ENCODE results near the gene GADD45GIP1.
"Not testable (repeated sequence)": the region's sequence is repeated elsewhere in the genome, so short reads cannot be mapped to it uniquely, and the experiment has no call there.

DNA sequence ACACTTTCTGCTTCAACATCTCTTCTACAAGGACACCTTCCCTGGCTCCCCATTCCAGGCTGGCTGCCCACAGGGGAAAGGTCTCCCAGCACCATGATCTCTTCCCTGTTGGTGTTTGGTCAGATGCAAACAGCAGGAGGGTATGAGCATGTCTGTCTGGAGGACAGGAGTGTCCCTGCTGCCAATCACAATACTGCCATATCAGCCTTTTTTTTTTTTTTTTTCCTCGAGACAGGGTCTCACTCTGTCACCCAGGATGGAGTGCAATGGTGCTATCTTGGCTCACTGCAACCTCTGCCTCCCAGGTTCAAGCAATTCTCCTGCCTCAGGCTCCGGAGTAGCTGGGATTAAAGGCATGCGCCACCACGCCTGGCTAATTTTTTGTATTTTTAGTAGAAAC is 41.2 kb downstream of the GADD45GIP1 start:
- TF ChIP-seq POLR2A, EP300 (IDR thresholded peaks at IDR 0.05): not testable (repeated sequence)
- TF ChIP-seq, protein P1, sequence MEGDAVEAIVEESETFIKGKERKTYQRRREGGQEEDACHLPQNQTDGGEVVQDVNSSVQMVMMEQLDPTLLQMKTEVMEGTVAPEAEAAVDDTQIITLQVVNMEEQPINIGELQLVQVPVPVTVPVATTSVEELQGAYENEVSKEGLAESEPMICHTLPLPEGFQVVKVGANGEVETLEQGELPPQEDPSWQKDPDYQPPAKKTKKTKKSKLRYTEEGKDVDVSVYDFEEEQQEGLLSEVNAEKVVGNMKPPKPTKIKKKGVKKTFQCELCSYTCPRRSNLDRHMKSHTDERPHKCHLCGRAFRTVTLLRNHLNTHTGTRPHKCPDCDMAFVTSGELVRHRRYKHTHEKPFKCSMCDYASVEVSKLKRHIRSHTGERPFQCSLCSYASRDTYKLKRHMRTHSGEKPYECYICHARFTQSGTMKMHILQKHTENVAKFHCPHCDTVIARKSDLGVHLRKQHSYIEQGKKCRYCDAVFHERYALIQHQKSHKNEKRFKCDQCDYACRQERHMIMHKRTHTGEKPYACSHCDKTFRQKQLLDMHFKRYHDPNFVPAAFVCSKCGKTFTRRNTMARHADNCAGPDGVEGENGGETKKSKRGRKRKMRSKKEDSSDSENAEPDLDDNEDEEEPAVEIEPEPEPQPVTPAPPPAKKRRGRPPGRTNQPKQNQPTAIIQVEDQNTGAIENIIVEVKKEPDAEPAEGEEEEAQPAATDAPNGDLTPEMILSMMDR (IDR thresholded peaks at IDR 0.05), result not testable (repeated sequence)
